Ectodermal cell (in vitro differentiated cells): ENCODE measurements around the gene KLHL25.

Experiments used
- H3K27ac ChIP-seq: 2 replicates; pipeline ENCODE4 v1.7.0; 2013; ENCODE audit warnings: mild to moderate bottlenecking, low read depth, low read length; ENCODE audit not compliant: insufficient read depth, poor library complexity, severe bottlenecking
- H3K27me3 ChIP-seq: 2 replicates; pipeline ENCODE4 v1.7.0; 2013; ENCODE audit warnings: mild to moderate bottlenecking, low read length; ENCODE audit not compliant: insufficient read depth, control insufficient read depth, poor library complexity, severe bottlenecking
- H3K36me3 ChIP-seq: one replicate; pipeline ENCODE4 v1.7.0; 2013; ENCODE audit warnings: low read length; ENCODE audit not compliant: control insufficient read depth, insufficient read depth
- H3K4me1 ChIP-seq: one replicate; pipeline ENCODE4 v1.7.0; 2013; ENCODE audit warnings: low read length; ENCODE audit not compliant: control insufficient read depth, insufficient read depth
- H3K4me3 ChIP-seq: 2 replicates; pipeline ENCODE4 v1.7.0; 2013; ENCODE audit warnings: low read depth, low read length, control low read depth; ENCODE audit not compliant: insufficient read depth
- H3K9me3 ChIP-seq: 2 replicates; pipeline ENCODE4 v1.7.0; 2013; ENCODE audit warnings: mild to moderate bottlenecking, low read length, moderate library complexity; ENCODE audit not compliant: control insufficient read depth
- WGBS, 2 experiments: methylation state at CpG; one replicate each; pipeline ENCODE4 v1.1.7; 2013; ENCODE audit warnings: missing lambda C conversion rate in 2 of 2; 5-methylcytosine and 5-hydroxymethylcytosine counted together

The KLHL25 gene

DNA sequence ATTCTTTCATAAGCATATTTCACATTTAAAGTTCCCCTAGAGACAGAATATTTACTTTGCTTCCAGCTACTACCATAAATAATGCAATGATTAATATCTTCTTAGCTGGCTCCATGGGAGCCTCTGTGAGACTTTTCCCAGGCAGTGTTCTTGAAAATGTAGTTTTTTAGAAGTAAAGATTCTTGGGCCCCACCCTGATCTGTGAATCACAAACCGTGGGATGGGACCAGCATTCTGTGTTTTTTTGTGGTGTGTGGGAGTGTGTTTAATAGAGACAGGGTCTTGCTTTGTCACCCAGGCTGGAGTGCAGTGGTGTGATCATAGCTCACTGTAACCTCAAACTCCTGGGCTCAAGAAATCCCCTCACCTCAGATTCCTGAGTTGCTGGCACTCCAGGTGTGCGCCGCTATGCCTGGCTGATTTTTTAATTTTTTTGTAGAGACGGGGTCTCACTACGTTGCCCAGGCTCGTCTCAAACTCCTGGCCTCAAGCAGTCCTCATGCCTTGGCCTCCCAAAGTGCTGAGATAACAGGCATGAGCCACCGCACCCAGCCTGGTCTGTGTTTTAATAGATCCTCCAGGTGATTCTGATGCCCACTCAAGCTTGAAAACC lies 83.0 kb downstream of the KLHL25 start:
- no peaks in the 10 kb centered on the region for H3K27me3 ChIP-seq
- H3K36me3 ChIP-seq: peaks cover 9% of the 10 kb centered on the region
- 94 to 97% methylated on average over 7 of the region's 7 CpGs for WGBS, 2 experiments
- no peak overlapping the region for H3K4me3 ChIP-seq
- peaks cover 5% of the 10 kb centered on the region for H3K4me1 ChIP-seq
- H3K27ac ChIP-seq: no peak overlapping the region
- H3K9me3 ChIP-seq: no peaks in the 10 kb centered on the region

DNA sequence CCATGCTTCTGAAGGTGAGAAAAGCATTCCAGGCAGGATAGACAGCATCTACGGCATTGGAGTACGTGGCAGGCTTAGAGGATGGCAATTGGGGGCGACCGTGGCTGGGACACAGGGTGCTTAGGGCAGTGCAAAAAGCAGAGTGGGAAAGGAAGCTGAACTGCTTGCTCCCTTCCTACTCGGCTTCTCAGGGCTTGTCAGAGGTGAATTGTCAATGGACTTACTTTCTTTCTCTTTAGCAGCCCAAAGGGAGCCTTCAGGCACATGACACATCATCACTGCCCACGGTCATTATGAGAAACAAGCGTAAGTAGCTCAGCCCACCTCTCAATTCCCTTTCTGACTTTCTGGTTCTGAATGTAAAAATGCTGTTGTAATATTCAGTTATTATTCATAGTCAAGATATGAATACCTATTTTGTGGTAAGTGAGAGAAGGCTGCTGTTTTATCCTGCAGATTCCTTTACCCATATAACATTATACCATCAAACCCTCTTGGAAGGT lies 84.3 kb downstream of the KLHL25 start:
- H3K9me3 ChIP-seq: no peaks in the 10 kb centered on the region
- no peak overlapping the region for H3K4me3 ChIP-seq
- no peaks in the 10 kb centered on the region for H3K4me1 ChIP-seq
- H3K36me3 ChIP-seq: peaks cover 9% of the 10 kb centered on the region
- 93 to 94% methylated on average over 7 of the region's 7 CpGs for WGBS, 2 experiments
- no peak overlapping the region for H3K27ac ChIP-seq
- no peaks in the 10 kb centered on the region for H3K27me3 ChIP-seq
